HepG2 (cell line): ENCODE data around the gene REG1B. TPM values are rescaled to one million over a fixed set of nuclear protein-coding genes. Genes with fewer than 3 reads are reported as not detected.

ENCODE experiments used
- ATAC-seq: fragments of 200-7000 bp; cut with Tn5 transposase; 3 replicates; pipeline ENCODE4 v1.9.1; 2020; ENCODE audit warnings: mild to moderate bottlenecking, moderate library complexity
- BruUV-seq: library from RNA; stranded (reverse); fragments of 400-500 nt; replicated peaks from 2 replicates; lab custom pipeline; 2021; lab: Mats Ljungman, UMichigan
- CTCF ChIA-PET: fragments of 300-600 bp; formaldehyde crosslinking; extraction: SDS; loops from one replicate; lab custom pipeline; 2021; ENCODE audit warnings: low total read pairs, inconsistent platforms, low intra/inter-chr PET ratio; lab: Yijun Ruan, JAX
- POLR2A ChIA-PET: fragments of 350-600 bp; sonication (Branson Sonifier 250); formaldehyde crosslinking; loops from one replicate; lab custom pipeline; 2020; ENCODE audit warnings: antibody characterized with exemption, inconsistent platforms; lab: Yijun Ruan, JAX
- DNase-seq: peaks from one replicate; pipeline ENCODE4 v3.0.0-alpha.2; 2015; ENCODE audit warnings: low spot score
- FAIRE-seq: peaks from 3 replicates; lab custom pipeline; 2011; peaks lifted over from hg19 to GRCh38; lab: Jason Lieb, UNC
- H2AFZ ChIP-seq: one replicate; pipeline ENCODE4 v1.6.1; 2011; ENCODE audit warnings: low read length, inconsistent platforms
- H3K27ac ChIP-seq: fragments of 300-600 bp; 3 replicates; pipeline ENCODE4 v1.8.0; 2011; ENCODE audit warnings: mixed run types, mild to moderate bottlenecking, mixed read lengths, low read length, inconsistent platforms; ENCODE audit not compliant: insufficient read depth; ENCODE audit errors: extremely low read length
- H3K27me3 ChIP-seq, 2 experiments: fragments of 200-600 bp in 1 of 2; 2 replicates in 1 of 2; 3 replicates in 1 of 2; pipeline versions ENCODE4 v1.6.0 to v1.8.0; 2011; ENCODE audit warnings: low read length in 2 of 2, mild to moderate bottlenecking in 2 of 2, moderate library complexity in 2 of 2, inconsistent platforms in 1 of 2; ENCODE audit not compliant: insufficient read depth in 2 of 2, control insufficient read depth in 1 of 2
- H3K36me3 ChIP-seq, 2 experiments: fragments of 200-600 bp in 1 of 2; replicated peaks in 1 of 2; 2 replicates in 1 of 2; 3 replicates in 1 of 2; pipeline versions ENCODE4 v1.5.1 to v1.8.0; 2011; ENCODE audit warnings: low read length in 2 of 2, inconsistent platforms in 1 of 2; ENCODE audit not compliant: insufficient read depth in 2 of 2, control insufficient read depth in 1 of 2
- H3K4me1 ChIP-seq: 2 replicates; pipeline ENCODE4 v1.5.1; 2012; ENCODE audit warnings: low read length, inconsistent platforms; ENCODE audit not compliant: insufficient read depth
- H3K4me2 ChIP-seq: 2 replicates; pipeline ENCODE4 v1.6.0; 2011; ENCODE audit warnings: low read depth, low read length, inconsistent platforms
- H3K4me3 ChIP-seq, 3 experiments: fragments of 200-600 bp in 1 of 3; sonication (generic), shearing (Covaris generic) in 1 of 3; replicated peaks in 1 of 3; 2 replicates each; pipeline ENCODE4 v1.5.1; 2011 to 2016; ENCODE audit warnings: low read length in 3 of 3, inconsistent platforms in 2 of 3, low read depth in 2 of 3, mild to moderate bottlenecking in 2 of 3, control low read depth in 1 of 3, mixed read lengths in 1 of 3; ENCODE audit not compliant: insufficient read depth in 1 of 3
- H3K79me2 ChIP-seq: one replicate; pipeline ENCODE4 v1.6.1; 2011; ENCODE audit warnings: low read length, inconsistent platforms; ENCODE audit not compliant: insufficient read depth
- H3K9ac ChIP-seq: 2 replicates; pipeline ENCODE4 v1.6.0; 2011; ENCODE audit warnings: mild to moderate bottlenecking, low read depth, low read length, inconsistent platforms; ENCODE audit not compliant: insufficient read depth
- H3K9me3 ChIP-seq: 2 replicates; pipeline ENCODE4 v1.5.1; 2012; ENCODE audit warnings: mild to moderate bottlenecking, low read length
- H4K20me1 ChIP-seq: 2 replicates; pipeline ENCODE4 v1.6.0; 2011; ENCODE audit warnings: inconsistent platforms, mild to moderate bottlenecking, low read length, moderate library complexity; ENCODE audit not compliant: insufficient read depth
- CBX1 ChIP-seq: IDR thresholded peaks from one replicate; pipeline ENCODE4 v1.6.1; 2016; ENCODE audit warnings: antibody characterized with exemption, low read depth
- GATAD1 ChIP-seq: IDR thresholded peaks from 2 replicates; pipeline ENCODE4 v1.6.1; 2016; ENCODE audit warnings: missing genetic modification reagents, missing compliant biosample characterization
- HNRNPK ChIP-seq: fragments of 200-400 bp; formaldehyde crosslinking; IDR thresholded peaks from 2 replicates; pipeline ENCODE4 v1.6.1; 2018; ENCODE audit warnings: low read length, low read depth, moderate library complexity, mild to moderate bottlenecking; ENCODE audit not compliant: poor library complexity, severe bottlenecking
- MEIS2 ChIP-seq: sonication (generic); formaldehyde crosslinking; IDR thresholded peaks from 2 replicates; pipeline ENCODE4 v1.9.0; 2021; ENCODE audit warnings: mild to moderate bottlenecking, missing genetic modification reagents
- ZBTB7B ChIP-seq: sonication (generic); formaldehyde crosslinking; IDR thresholded peaks from 2 replicates; pipeline ENCODE4 v1.4.0; 2020; ENCODE audit warnings: missing genetic modification reagents
- ZMYM3 ChIP-seq: sonication (generic); formaldehyde crosslinking; IDR thresholded peaks from 2 replicates; pipeline ENCODE4 v1.5.1; 2020; ENCODE audit warnings: mild to moderate bottlenecking, missing genetic modification reagents
- ZNF235 ChIP-seq: sonication (generic); formaldehyde crosslinking; IDR thresholded peaks from 2 replicates; pipeline ENCODE4 v1.8.1; 2023; ENCODE audit warnings: mild to moderate bottlenecking, missing genetic modification reagents, borderline replicate concordance
- ZNF335 ChIP-seq: sonication (generic); formaldehyde crosslinking; IDR thresholded peaks from 2 replicates; pipeline ENCODE4 v1.4.0; 2020; ENCODE audit warnings: missing genetic modification reagents
- ZNF746 ChIP-seq: sonication (generic); formaldehyde crosslinking; IDR thresholded peaks from 2 replicates; pipeline ENCODE4 v1.8.0; 2022; ENCODE audit warnings: mild to moderate bottlenecking, missing genetic modification reagents
- ZNF775 ChIP-seq: sonication (generic); formaldehyde crosslinking; IDR thresholded peaks from 2 replicates; pipeline ENCODE4 v1.4.0; 2020; ENCODE audit warnings: missing genetic modification reagents, mild to moderate bottlenecking, moderate library complexity, borderline replicate concordance
- WGBS: methylation state at CpG from one replicate; pipeline ENCODE4 v1.1.6; 2017; ENCODE audit warnings: low lambda C conversion rate; 5-methylcytosine and 5-hydroxymethylcytosine counted together
- in situ Hi-C: cut with HindIII; loops from 2 replicates; pipeline ENCODE4 v1.10.0; 2017; ENCODE audit warnings: low pct_unique_long_range_greater_than_20kb; ENCODE audit not compliant: extremely low pct_ligation_motif_present
- intact Hi-C: fragments of 100-400 bp; cut with micrococcal nuclease; formaldehyde crosslinking; loops from one replicate; pipeline ENCODE4 v1.10.0; 2022; ENCODE audit not compliant: unreplicated experiment
- polyA plus RNA-seq, 8 experiments: library from polyadenylated mRNA; depleted of rRNA in 3 of 8; stranded (reverse) in 7 of 8; unstranded in 1 of 8; fragments of >200 nt; fragmentation: Illumina TruSeq in 4 of 8; extraction: Trizol in 4 of 8; gene quantifications; 2 replicates each; pipeline versions ENCODE4 v1.2.1 to v1.2.3, GENCODE V29; 2011 to 2016; ENCODE audit warnings: low read depth in 4 of 8, missing spikeins in 1 of 8, mixed read lengths in 1 of 8; ENCODE audit not compliant: insufficient read depth in 1 of 8
- total RNA-seq, 5 experiments: library from RNA; depleted of rRNA; stranded (reverse); fragments of >200 nt; fragmentation: Illumina TruSeq; extraction: Trizol; gene quantifications; 2 replicates each; pipeline ENCODE4 v1.2.3, GENCODE V29; 2016; ENCODE audit warnings: low read depth in 1 of 5
- TF ChIP-seq, protein P1 (sequence below): IDR thresholded peaks from 2 replicates; pipeline ENCODE4 v1.6.1; 2016; ENCODE audit warnings: missing compliant biosample characterization, missing genetic modification reagents, borderline replicate concordance

Gene REG1B
- total and polyA plus RNA-seq, 2 of the 13 experiments (the other 11 are each of a cell fraction or from before 2014, with no cell fraction given) = not detected

GRCh38 chr2:79114797-79115494 lies 27.2 kb upstream of the REG1B start:
- POLR2A ChIA-PET = no interaction called here
- Histone ChIP-seq H3K4me2 (no peak overlapping the region), H3K4me1 (no peaks in the 10 kb centered on the region), H3K27me3 (no peaks in the 10 kb centered on the region), H3K9me3 (no peaks in the 10 kb centered on the region), H3K36me3 (no peaks in the 10 kb centered on the region), H3K27ac (no peak overlapping the region), H4K20me1 (no peaks in the 10 kb centered on the region), H3K9ac (no peak overlapping the region), H3K79me2 (no peaks in the 10 kb centered on the region), H3K4me3 (no peak overlapping the region), H2AFZ (no peak overlapping the region)
- no peak for TF ChIP-seq ZNF746 (CRISPR knock-in tag)
- no peak for TF ChIP-seq ZNF235
- TF ChIP-seq, protein P1, sequence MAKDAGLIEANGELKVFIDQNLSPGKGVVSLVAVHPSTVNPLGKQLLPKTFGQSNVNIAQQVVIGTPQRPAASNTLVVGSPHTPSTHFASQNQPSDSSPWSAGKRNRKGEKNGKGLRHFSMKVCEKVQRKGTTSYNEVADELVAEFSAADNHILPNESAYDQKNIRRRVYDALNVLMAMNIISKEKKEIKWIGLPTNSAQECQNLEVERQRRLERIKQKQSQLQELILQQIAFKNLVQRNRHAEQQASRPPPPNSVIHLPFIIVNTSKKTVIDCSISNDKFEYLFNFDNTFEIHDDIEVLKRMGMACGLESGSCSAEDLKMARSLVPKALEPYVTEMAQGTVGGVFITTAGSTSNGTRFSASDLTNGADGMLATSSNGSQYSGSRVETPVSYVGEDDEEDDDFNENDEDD (CRISPR knock-in tag) = no peak
- no peak for TF ChIP-seq ZMYM3 (CRISPR knock-in tag)
- no peak for TF ChIP-seq ZNF775 (CRISPR knock-in tag)
- no peak for TF ChIP-seq ZNF335 (CRISPR knock-in tag)
- TF ChIP-seq CBX1 = no peak
- TF ChIP-seq GATAD1 (CRISPR knock-in tag) = no peak
- no peak for TF ChIP-seq ZBTB7B (CRISPR knock-in tag)
- TF ChIP-seq MEIS2 (CRISPR knock-in tag) = no peak
- no peak for TF ChIP-seq HNRNPK
- FAIRE-seq = no peak
- ATAC-seq = no peak
- intact Hi-C loops (no loop called here), in situ Hi-C loops (no loop called here)
- no peak for DNase-seq
- BruUV-seq = no TSS peak
- 25% methylated on average over 3 of the region's 3 CpGs for WGBS
- CTCF ChIA-PET = no interaction called here
